HG03095 (cell line): ENCODE data around the gene DIP2B.
"Not testable (repeated sequence)": the region's sequence is repeated elsewhere in the genome, so short reads cannot be mapped to it uniquely, and the experiment has no call there.

ENCODE experiments used
- ATAC-seq: cut with Tn5 transposase; IDR thresholded peaks from one replicate; pipeline ENCODE4 v1.9.1; 2021; ENCODE audit warnings: moderate library complexity; ENCODE audit not compliant: unreplicated experiment

The DIP2B gene

DNA sequence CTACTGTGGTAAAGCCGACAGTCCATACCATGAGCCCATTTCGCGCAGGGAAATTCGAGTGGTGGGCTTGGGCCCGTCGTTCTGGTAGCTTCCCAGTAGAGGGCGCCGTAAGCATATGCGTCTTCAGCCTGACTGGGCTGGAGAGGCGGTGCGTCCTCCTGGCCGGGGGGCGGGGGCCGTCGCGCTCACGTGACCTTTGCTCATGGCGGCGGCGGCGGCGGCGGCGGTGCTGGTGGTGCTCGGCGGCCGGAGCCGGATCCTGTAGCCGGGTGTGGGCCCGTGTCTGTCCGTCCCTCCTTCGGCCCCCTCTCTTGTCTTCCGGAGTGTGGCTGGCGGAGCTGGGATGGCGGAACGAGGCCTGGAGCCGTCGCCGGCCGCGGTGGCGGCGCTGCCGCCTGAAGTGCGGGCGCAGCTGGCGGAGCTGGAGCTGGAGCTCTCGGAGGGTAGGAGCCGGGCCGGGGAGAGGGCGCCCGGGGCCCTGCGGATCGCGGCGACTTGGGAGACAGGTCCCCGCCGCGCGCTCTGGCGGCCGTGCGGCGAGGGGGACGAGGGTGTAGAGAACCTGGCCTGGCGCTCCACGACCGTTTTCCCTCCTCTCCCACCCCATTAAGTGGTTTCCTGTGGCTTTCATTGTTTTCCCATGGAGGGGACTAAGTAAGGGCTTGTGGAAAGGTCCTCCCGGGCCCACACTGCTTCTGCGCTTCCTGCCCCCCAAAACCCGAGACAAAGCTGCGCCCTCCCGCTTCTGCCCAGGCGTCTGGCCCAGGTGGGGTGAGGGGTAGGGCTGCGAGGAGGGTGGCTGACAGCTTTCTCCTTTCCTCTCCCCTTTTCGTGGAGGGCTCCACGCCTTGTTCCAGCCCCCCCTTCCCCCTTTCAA, at the start of gene DIP2B:
DIP2B (plus strand) TSS at position 188 of the 877 bp plus-strand sequence; CDS start at position 344, 156 bp downstream.
- ATAC-seq, result peak; percentile 66

- ATAC-seq, result no peak
Measured at GRCh38 chr12:50458606-50459005, 46.2 kb upstream of the DIP2B start.

- no peak for ATAC-seq
Measured at GRCh38 chr12:50467439-50467838, 37.3 kb upstream of the DIP2B start.

- no peak for ATAC-seq
Measured at GRCh38 chr12:50477241-50477832, 27.4 kb upstream of the DIP2B start.

GRCh38 chr12:50482571-50482970, 22.2 kb upstream of the DIP2B start:
- no peak for ATAC-seq

DNA sequence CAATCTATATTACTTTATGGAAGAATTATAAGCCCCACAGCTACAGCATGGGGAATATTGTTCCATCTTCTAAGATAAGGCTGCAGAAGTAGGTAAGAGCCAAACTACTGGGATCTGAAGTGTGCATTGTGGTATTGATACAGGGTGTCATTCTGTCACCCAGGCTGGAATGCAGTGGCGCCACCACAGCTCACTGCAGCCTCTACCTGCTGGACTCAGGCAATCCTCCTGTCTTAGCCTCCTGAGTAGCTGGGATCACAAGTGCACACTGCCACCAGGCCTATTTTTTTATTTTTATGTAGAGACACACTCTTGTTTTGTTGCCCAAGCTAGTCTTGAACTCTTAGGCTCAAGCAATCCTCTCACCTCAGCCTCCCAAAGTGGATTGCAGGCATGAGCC, 21.3 kb upstream of the DIP2B start:
- ATAC-seq, result no peak

DNA sequence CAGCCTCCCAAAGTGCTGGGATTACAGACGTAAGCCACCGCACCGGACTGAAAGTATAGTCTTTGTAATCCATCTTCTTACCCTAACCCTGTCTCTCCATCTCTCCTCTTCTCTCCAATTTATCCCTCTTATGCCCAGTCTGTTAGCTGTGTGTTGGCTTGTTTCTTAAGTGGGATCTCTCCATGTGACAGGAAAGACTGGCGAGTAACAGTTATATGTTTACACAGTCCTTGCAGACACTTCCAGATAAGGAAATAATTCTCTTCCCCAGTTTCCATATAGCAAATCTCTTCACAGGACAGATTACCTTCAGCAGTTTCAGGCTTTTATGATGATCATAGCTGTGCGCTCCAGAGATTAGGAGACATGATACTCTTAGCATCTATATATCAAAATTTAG, 16.0 kb upstream of the DIP2B start:
- ATAC-seq, result no peak

DNA sequence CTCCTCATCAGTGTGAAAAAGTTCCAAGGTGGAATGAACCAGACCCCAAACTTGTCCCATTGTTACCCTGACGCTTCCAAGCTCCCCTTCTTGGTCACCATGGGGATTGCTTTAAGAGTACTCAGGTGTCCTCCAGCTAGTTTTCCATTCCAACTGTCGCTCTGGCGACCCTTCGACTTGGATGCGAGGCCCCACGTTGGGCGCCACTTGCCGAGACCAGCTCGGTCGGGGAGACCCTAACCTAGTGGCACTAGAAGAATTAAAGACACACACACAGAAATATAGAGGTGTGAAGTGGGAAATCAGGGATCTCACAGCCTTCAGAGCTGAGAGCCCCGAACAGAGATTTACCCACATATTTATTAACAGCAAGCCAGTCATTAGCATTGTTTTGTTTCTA, 6.7 kb upstream of the DIP2B start:
- not testable (repeated sequence) for ATAC-seq

DNA sequence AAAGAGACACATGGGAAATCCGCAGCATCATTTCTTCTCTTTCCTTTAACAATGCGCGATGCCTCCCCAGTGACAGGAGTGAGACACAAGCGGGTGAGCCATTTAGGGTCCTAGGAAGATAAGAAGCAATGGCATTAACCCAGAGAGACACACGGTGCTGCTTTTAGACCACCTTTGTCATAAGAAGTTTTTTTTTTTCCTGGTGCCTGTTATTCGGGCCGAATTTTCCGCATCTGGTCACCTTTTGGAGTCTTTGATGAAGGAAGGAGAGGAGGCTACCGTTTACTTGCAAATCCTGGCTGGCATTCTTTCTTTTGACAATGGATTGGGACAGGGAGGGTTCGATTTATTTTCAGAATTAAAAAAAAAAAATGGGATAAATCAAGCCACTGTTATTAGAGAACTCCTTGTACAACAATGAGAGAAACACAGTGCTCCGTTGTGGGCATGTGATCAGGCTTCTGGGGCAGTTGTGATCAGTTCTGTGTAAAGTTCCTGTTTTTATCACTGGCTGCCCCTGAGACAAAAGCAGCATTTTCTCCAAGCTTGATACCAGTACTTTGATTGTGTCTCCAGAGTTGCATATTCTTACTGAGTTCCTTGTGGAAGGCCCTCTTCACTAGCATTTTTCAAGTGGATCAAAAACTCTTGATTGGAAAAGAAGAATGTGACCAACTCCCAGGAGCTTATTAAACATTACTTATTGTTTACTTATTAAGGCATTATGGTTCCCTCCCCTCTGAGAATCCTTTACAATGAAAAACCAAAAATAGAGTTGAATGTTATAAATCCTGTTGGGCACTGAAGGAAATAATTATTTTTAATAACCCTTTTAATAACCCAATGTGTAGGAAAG, 1.1 kb downstream of the DIP2B start:
- peak; percentile 5 for ATAC-seq

- ATAC-seq, result no peak
Measured at GRCh38 chr12:50506753-50507473, 2.1 kb downstream of the DIP2B start.

DNA sequence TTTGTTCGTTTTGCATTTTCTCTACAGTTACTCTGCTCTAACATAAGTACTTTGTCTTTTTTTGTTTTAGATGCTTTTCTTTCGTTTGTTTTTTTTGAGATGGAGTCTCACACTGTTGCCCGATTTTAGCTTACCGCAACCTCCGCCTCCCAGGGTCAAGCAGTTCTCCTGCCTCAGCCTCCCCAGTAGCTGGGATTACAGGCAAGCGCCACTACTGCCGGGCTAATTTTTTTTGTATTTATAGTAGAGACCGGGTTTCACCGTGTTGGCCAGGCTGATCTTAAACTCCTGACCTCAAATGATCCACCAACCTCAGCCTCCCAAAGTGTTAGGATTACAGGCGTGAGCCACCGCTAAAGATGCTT, 2.7 kb downstream of the DIP2B start:
- no peak for ATAC-seq

DNA sequence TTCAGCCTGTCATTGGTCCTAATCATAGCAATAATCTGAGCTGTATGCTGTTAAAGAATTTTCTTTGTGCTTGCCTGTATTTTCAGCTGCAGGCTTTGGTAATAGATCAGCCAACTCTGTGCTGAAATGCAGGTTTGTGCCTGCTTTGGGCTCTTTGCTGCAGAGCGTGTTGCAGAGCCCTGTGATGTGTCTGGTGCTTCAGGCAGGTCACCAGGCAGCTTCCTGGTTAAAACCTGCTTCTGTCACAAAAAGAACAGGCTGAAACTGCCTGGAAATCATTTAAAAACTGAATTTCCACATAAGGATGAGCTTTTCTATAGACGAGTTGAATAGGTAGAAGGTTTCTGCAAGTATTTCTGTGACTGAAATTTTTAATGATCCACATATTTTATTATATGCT, 3.1 kb downstream of the DIP2B start:
- no peak for ATAC-seq

- ATAC-seq, result no peak
Measured at GRCh38 chr12:50508414-50508813, 3.6 kb downstream of the DIP2B start.

DNA sequence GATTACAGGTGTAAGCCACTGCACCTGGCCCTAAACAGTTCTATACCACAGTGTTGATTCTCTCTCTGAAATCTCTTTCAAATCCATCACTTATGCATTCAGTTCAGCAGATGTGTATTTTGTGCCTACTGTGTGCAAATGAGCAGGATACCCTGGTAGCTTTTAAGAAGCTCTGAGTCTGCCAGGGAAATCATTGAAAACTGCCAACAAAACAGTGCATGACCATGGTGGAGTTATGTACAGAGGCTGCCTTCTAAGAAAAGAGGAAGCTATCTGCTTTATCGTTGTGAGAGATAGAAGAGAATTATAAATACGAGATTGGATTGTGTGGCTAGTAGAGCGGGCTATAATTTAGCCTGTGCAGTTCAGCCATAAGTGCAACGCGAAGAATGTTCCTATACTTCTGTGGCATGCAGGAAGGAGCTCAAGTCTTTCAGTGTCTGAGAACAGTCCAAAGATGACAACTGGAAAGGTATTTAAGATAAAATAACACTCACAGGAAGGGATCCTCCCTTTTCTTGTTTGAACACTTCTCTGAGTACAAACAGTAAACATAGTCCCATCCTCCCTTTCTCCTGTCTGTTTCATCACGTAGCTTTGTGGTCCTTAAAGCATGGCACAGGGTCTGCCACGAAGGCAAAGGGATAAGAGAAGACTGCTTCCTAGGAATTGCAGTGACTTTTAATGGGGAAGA, 4.3 kb downstream of the DIP2B start:
- ATAC-seq, result no peak

DNA sequence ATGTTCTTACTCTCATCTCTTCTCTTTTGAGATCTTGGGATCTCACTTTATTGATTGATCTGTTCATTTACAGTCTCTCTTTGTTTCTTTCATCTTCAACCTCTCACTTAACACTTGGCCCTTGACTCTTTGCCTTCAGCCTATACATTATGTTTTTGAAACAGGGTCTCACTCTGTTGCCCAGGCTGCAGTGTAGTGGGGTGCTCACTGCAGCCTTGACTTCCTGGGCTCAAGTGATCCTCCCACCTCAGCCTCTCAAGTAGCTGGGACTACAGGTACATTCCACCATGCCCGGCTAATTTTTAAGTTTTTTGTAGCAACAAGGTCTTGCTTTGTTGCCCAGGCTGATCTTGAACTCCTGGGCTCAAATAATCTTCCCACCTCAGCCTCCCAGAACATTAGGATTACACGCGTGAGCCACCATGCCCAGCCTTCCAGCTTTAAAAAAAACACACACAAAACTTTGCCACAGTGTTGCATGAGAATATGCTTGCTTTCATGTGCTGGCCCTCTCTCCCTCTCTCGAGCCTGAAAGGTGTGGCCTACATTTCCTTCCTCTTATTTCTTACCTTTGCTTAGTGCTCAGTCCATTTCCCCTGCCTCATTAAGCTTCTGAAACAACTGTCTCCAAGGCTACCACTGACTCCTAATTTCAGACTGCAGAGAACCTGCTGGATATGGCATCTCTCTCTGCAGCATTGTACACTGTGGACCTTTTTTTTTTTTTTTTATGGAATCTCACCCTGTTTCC, 9.9 kb downstream of the DIP2B start:
- no peak for ATAC-seq

- ATAC-seq, result no peak
Measured at GRCh38 chr12:50515587-50515986, 10.8 kb downstream of the DIP2B start.

- peak; percentile 69 for ATAC-seq
Measured at GRCh38 chr12:50517421-50518048, 12.8 kb downstream of the DIP2B start.

GRCh38 chr12:50518090-50518489, 13.3 kb downstream of the DIP2B start:
- no peak for ATAC-seq

GRCh38 chr12:50519353-50519752, 14.6 kb downstream of the DIP2B start:
- no peak for ATAC-seq
